Heart left ventricle (tissue), 16 donors: ENCODE results near the gene EHD4. TPM values are rescaled to one million over a fixed set of nuclear protein-coding genes. Genes with fewer than 3 reads are reported as not detected.

Experiments
- ATAC-seq, 4 donors: fragments of 200-7000 bp; cut with Tn5 transposase; one replicate each; pipeline ENCODE4 v1.9.1; 2020 to 2022; ENCODE audit warnings: moderate library complexity in 4 of 4, mild to moderate bottlenecking in 3 of 4, moderate number of reproducible peaks in 1 of 4
- DNase-seq, 5 donors: peaks; one replicate each; pipeline ENCODE4 v3.0.0-alpha.2; 2020
- H3K27ac ChIP-seq, 12 donors: fragments of 200-600 bp; sonication (generic) in 4 of 12; one replicate each; pipeline versions ENCODE4 v1.5.0 to v1.8.0; 2016 to 2022; ENCODE audit warnings: mild to moderate bottlenecking in 2 of 12
- H3K27me3 ChIP-seq, 9 donors: fragments of 200-600 bp; sonication (generic) in 2 of 9; one replicate each; pipeline versions ENCODE4 v1.5.1 to v1.8.0; 2016 to 2022; ENCODE audit warnings: mild to moderate bottlenecking in 3 of 9
- H3K36me3 ChIP-seq, 9 donors: fragments of 200-600 bp; sonication (generic) in 2 of 9; one replicate each; pipeline versions ENCODE4 v1.5.0 to v1.8.0; 2018 to 2022; ENCODE audit warnings: mild to moderate bottlenecking in 2 of 9
- H3K4me1 ChIP-seq, 12 donors: fragments of 200-600 bp; sonication (generic) in 4 of 12; one replicate each; pipeline versions ENCODE4 v1.5.0 to v1.8.0; 2016 to 2022; ENCODE audit warnings: mild to moderate bottlenecking in 3 of 12
- H3K4me3 ChIP-seq, 12 donors: fragments of 200-600 bp; sonication (generic) in 4 of 12; one replicate each; pipeline versions ENCODE4 v1.5.0 to v1.8.0; 2017 to 2022; ENCODE audit warnings: mild to moderate bottlenecking in 9 of 12, moderate library complexity in 4 of 12
- H3K9me3 ChIP-seq, 12 donors: fragments of 200-600 bp; sonication (generic) in 4 of 12; one replicate each; pipeline versions ENCODE4 v1.5.0 to v1.8.0; 2016 to 2022; ENCODE audit warnings: mild to moderate bottlenecking in 1 of 12
- POLR2A ChIP-seq, 2 donors: fragments of 450-650 bp; IDR thresholded peaks; one replicate each; pipeline ENCODE4 v1.6.1; 2017; ENCODE audit warnings: antibody characterized with exemption in 2 of 2, mild to moderate bottlenecking in 2 of 2, moderate library complexity in 2 of 2
- WGBS, 4 donors: extraction: QIAGEN DNeasy Blood & Tissue Kit in 2 of 4; methylation state at CpG; one replicate each; pipeline versions ENCODE4 v1.1.5 to v1.1.7; 2013 to 2018; 5-methylcytosine and 5-hydroxymethylcytosine counted together
- intact Hi-C, 10 donors: fragments of 100-400 bp; cut with DNase I; formaldehyde crosslinking; loops; one replicate each; pipeline versions ENCODE4 v1.11.1 to v1.14.2; 2022
- polyA plus RNA-seq, 2 donors: library from polyadenylated mRNA; stranded (reverse); fragments of 200-250 nt; gene quantifications; one replicate each; pipeline ENCODE4 v1.2.3, GENCODE V29; 2013
- total RNA-seq, 9 donors: library from RNA; depleted of rRNA in 2 of 9; stranded (reverse); fragments of >200 nt in 2 of 9; fragmentation: NEBNext Ultra II Directional in 3 of 9; extraction: Animal tissue kit (Norgen Biotek cat#: 25700) in 3 of 9; gene quantifications; one replicate each; pipeline versions ENCODE4 v1.1.0 to v1.2.4, GENCODE V29; 2016 to 2023
- TF ChIP-seq, protein P1 (sequence below), 12 donors: fragments of 200-600 bp; sonication (generic) in 4 of 12; IDR thresholded peaks; one replicate each; pipeline versions ENCODE4 v1.5.0 to v1.8.0; 2018 to 2022; ENCODE audit warnings: antibody characterized with exemption in 12 of 12, mild to moderate bottlenecking in 5 of 12
- donor health status: ischemic (EF 13 %, LVEDD 7.1; RV severe dilation, severe dysfunction).
- donor health status: healthy with polysubstance abuse.
- donor health status: DM: no; HTN: yes; CAD: no.
- donor health status: DM: no; HTN: no; CAD: no.
- donor health status: ischemic (EF 25% LVEDD 6.9; RV normal size, moderate dysfunction).
- donor health status: ischemic (EF 25% LVEDD 5.7; RV mildly dilated, moderate dysfunction).
- donor health status: healthy.
- donor health status: DM: yes; HTN: yes; CAD: no.
- donor health status: ischemic (EF 35%, LVEDD 5.7; RV mildly dilated, moderate dysfunction).
- donor health status: nonischemic (EF 11% LVEDD 7.7; RV severe dilation, severe dysfunction).
- donor health status: DM: yes; HTN: yes; CAD: no.
- donor health status: PGD.
- donor health status: ischemic (EF 29% LVEDD 5.4; RV normal size, mild dysfunction).
- donor health status: nonischemic (EF 23%, LVEDD 6.1; RV moderate dilation, normal function).

The EHD4 gene
- total and polyA plus RNA-seq, 11 donors = 25.6 to 70.8 (median 43.9) TPM

- intact Hi-C loops = no loop called here
- Histone ChIP-seq H3K9me3 (no peaks in the 10 kb centered on the region), H3K4me3 (no peak overlapping the region), H3K27ac (no peak overlapping the region), H3K36me3 (no peaks in the 10 kb centered on the region), H3K27me3 (peaks cover 0 to 4% (median 0%) of the 10 kb centered on the region in 9 donors), H3K4me1 (no peaks in the 10 kb centered on the region)
- TF ChIP-seq POLR2A (IDR thresholded peaks at IDR 0.05) = no peak
- TF ChIP-seq, protein P1, sequence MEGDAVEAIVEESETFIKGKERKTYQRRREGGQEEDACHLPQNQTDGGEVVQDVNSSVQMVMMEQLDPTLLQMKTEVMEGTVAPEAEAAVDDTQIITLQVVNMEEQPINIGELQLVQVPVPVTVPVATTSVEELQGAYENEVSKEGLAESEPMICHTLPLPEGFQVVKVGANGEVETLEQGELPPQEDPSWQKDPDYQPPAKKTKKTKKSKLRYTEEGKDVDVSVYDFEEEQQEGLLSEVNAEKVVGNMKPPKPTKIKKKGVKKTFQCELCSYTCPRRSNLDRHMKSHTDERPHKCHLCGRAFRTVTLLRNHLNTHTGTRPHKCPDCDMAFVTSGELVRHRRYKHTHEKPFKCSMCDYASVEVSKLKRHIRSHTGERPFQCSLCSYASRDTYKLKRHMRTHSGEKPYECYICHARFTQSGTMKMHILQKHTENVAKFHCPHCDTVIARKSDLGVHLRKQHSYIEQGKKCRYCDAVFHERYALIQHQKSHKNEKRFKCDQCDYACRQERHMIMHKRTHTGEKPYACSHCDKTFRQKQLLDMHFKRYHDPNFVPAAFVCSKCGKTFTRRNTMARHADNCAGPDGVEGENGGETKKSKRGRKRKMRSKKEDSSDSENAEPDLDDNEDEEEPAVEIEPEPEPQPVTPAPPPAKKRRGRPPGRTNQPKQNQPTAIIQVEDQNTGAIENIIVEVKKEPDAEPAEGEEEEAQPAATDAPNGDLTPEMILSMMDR (IDR thresholded peaks at IDR 0.05) = no peak
- 88 to 96% (median 96%) methylated on average over 12 of the region's 12 CpGs for WGBS, 4 donors
- ATAC-seq (no peak), DNase-seq (no peak)
Measured at GRCh38 chr15:41856716-41857115, 115.6 kb downstream of the EHD4 start.

GRCh38 chr15:41856262-41856661 is 116.1 kb downstream of the EHD4 start:
- Histone ChIP-seq H3K27ac (no peak overlapping the region), H3K27me3 (peaks cover 0 to 4% (median 0%) of the 10 kb centered on the region in 9 donors), H3K4me1 (no peaks in the 10 kb centered on the region), H3K36me3 (no peaks in the 10 kb centered on the region), H3K9me3 (no peaks in the 10 kb centered on the region), H3K4me3 (no peak overlapping the region)
- DNase-seq (no peak), ATAC-seq (no peak)
- TF ChIP-seq, protein P1 (IDR thresholded peaks at IDR 0.05) = no peak
- intact Hi-C loops = no loop called here
- 89 to 95% (median 92%) methylated on average over 17 of the region's 17 CpGs for WGBS, 4 donors

- no peak for TF ChIP-seq POLR2A (IDR thresholded peaks at IDR 0.05)
- TF ChIP-seq, protein P1 (IDR thresholded peaks at IDR 0.05) = no peak
- Histone ChIP-seq H3K4me3 (no peak overlapping the region), H3K27ac (no peak overlapping the region), H3K36me3 (no peaks in the 10 kb centered on the region), H3K4me1 (no peaks in the 10 kb centered on the region), H3K9me3 (no peaks in the 10 kb centered on the region), H3K27me3 (peaks cover 0 to 4% (median 0%) of the 10 kb centered on the region in 9 donors)
- 83 to 88% (median 85%) methylated on average over 17 to 30 of the region's 30 CpGs for WGBS, 4 donors
- ATAC-seq (no peak), DNase-seq (no peak)
- intact Hi-C loops = no loop called here
Measured at GRCh38 chr15:41855261-41855961, 116.9 kb downstream of the EHD4 start.

- H3K9me3 ChIP-seq = no peaks in the 10 kb centered on the region
- ATAC-seq = no peak
- H3K36me3 ChIP-seq = no peaks in the 10 kb centered on the region
- no peak overlapping the region for H3K4me3 ChIP-seq
- peaks cover 0 to 4% (median 0%) of the 10 kb centered on the region in 9 donors for H3K27me3 ChIP-seq
- H3K4me1 ChIP-seq = no peaks in the 10 kb centered on the region
- DNase-seq = no peak
- WGBS, 4 donors = 89 to 96% (median 95%) methylated on average over 8 to 9 of the region's 9 CpGs
- intact Hi-C loops = no loop called here
- TF ChIP-seq POLR2A (IDR thresholded peaks at IDR 0.05) = no peak
- TF ChIP-seq, protein P1 (IDR thresholded peaks at IDR 0.05) = no peak
- H3K27ac ChIP-seq = no peak overlapping the region
Measured at GRCh38 chr15:41854443-41854842, 117.9 kb downstream of the EHD4 start.
